ENCODE measurements around the gene TOMM34. TPM values are rescaled to one million over a fixed set of nuclear protein-coding genes. Genes with fewer than 3 reads are reported as not detected.

Gene TOMM34
- total RNA-seq, 1 donor from 2014 or later: 22.3 TPM

- intact Hi-C loops (cut with micrococcal nuclease): loop anchor here (1.0 to 10.0 kb wide), 9 partner anchors 55 to 1719 kb away; partner anchors contain the start of genes ADA, OSER1, PABPC1L and PCIF1
These were observed 5.4 kb upstream of the TOMM34 start for GRCh38 chr20:44965651-44966029.

DNA sequence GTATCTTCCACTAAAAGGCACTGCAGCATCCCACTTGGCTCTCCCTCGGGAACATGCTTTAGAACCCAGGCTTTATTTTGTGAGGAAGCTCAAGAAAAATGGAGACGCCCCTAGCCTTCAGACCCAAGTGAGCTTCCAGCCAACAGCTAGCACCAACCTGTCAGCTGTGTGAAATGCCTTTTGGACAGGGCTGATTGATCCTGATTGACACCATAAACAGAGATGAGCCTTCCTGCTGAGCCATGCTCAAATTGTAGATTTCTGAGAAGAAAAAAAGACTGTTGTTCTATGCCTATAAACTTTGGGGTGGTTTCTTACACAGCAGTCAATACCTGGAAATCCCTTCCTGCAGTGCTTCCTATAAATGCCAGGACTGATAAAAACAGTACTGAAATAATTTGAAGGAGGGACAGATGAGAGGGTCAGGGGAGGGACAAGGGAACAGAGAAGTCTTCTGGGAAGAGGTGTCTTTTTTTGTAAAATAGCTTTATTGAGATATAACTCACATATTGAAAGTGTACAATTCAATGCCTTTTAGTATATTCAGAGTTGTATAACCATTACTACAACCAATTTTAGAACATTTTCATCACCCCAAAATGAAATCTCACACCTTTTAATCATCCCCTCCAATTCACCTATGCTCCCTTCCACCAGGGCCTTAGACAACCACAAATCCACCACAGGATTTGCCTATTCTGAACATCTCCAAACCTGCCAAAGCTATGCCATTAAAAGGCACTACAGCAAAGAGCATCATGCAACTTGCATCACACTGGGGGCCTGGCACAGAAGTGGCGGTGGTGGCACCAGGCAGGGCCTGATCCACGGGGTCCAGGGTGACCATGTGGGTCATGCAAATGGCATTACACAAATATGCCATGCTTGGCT lies 3.4 kb upstream of the TOMM34 start:
- intact Hi-C loops (cut with micrococcal nuclease): loop anchor here (5.0 to 10.0 kb wide), 2 partner anchors 134 to 1721 kb away; partner anchors contain the start of gene TP53RK

- intact Hi-C loops (cut with micrococcal nuclease): loop anchor here (5.0 to 10.0 kb wide), 2 partner anchors 135 to 1722 kb away; partner anchors contain the start of gene TP53RK
These were observed 2.3 kb upstream of the TOMM34 start for GRCh38 chr20:44962483-44962882.

DNA sequence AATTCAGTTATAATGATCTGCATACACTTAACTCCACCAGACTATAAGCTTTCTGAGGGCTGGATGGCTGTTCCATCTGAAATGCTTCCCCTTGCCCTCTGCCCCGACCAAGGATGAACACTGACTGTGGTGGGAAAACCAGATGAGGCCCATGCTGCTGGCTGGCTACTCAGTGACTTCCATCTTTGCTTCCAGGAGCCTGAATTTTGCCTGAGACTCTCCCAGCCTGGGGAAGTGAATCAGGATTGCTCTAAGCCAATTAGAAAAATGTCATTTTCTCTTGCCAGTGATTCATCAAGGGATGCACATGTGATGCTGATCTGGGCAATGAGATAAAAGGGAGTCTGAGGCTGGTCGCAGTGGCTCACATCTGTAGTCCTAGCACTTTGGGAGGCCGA lies 1.7 kb upstream of the TOMM34 start:
- intact Hi-C loops (cut with micrococcal nuclease): loop anchor here (2.0 to 10.0 kb wide), 3 partner anchors 135 to 1723 kb away; partner anchors contain the start of genes DNTTIP1, TP53RK and WFDC3

DNA sequence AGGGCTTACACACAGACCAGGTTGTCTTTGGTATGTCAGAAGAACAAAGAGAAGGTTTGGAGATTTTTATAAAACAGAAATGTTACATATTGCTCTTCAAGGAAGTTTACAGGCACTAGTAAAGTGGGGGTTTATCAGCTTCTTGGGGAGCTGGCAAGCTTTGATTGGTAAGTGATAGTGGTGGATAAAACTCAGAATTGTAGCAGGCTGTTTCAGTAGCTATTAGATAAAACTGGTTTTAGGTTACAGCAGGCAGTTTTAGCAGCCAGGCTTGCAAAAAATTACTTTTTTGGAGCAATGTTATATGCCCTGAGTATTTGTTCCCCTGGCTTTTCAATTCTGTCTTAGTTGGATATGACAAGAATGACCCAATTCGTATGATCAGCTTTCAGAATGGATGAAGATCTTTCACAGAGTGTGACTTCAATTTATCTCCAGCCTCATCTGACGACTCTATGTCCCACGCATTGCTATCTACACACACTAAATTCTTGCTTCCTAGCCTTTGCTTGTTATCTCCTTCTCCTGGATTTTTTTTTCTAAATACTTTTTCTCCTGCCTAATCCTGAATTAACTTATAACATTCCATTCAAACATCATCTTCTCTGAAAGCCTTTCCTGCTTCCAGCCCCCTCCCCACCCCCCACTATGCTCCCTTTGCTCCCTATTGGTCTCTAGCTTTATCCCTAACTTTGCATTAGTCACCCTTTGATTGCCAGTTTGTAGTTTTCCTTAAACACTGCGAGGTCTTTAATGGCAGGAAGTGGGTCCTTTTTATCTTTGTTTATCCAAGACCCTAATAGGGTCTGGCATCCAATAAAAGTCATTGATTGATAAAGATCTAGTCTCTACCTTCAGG lies 1.0 kb upstream of the TOMM34 start:
- intact Hi-C loops (cut with micrococcal nuclease): loop anchor here (2.0 to 10.0 kb wide), 3 partner anchors 136 to 1724 kb away; partner anchors contain the start of genes DNTTIP1, TP53RK and WFDC3

DNA sequence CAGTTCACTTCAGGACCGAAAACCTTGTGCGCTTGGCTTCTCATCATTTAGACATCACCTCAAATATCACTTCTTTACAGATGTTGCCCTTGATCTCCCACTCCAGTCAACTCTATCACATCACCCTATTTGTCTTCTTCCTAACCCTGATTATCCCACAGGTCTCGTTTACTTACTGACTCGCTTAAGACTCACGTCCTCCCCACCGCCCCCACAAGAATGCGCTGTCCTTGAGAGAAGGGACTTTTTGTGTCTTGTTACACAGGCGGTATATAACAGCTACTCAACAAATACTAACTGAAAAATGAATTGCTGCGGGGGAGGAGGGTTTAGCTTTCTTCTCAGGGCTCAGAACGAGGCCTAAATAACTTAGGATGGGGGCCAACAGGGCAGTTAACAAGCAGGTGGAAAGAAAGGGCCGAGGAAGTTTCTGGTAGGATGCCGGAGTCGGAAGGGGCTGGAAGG lies 527 bp downstream of the TOMM34 start:
- intact Hi-C loops (cut with micrococcal nuclease): loop anchor here (1.0 to 10.0 kb wide), 11 partner anchors 8 to 1725 kb away; partner anchors contain the start of genes DNTTIP1, ELMO2, PABPC1L and TP53RK

- intact Hi-C loops (cut with micrococcal nuclease): loop anchor here (1.0 to 5.0 kb wide), 2 partner anchors 8 to 33 kb away; no protein-coding TSS in a partner anchor
These were observed 1.0 kb downstream of the TOMM34 start for GRCh38 chr20:44959082-44959637.

- intact Hi-C loops (cut with micrococcal nuclease): loop anchor here (5.0 kb wide), 1 partner anchor 34 kb away; no protein-coding TSS in a partner anchor
These were observed 1.9 kb downstream of the TOMM34 start for GRCh38 chr20:44958276-44958675.

DNA sequence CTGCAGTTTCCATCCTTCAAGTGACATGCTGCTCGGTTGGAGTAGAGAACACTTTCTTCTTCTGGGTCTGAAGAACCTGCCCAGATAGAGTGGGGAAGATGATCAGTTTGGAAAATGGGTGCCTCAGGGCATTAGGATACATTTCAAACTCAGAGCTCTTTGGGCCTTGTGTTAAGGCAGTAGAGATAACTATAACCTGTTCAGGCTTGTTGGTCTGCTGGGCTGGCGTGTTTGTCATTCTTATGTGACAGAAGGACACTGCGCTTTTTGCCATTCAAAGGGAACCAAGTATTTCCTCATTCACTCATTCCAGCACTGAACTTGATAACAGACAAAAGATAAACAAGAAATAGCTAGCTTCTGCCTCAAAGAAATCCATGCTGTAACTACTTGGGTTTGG lies 3.8 kb downstream of the TOMM34 start:
- intact Hi-C loops (cut with micrococcal nuclease): loop anchor here (5.0 kb wide), 1 partner anchor 36 kb away; no protein-coding TSS in a partner anchor

- intact Hi-C loops (cut with micrococcal nuclease): loop anchor here (5.0 kb wide), 1 partner anchor 37 kb away; no protein-coding TSS in a partner anchor
These were observed 4.9 kb downstream of the TOMM34 start for GRCh38 chr20:44955270-44955669.

DNA sequence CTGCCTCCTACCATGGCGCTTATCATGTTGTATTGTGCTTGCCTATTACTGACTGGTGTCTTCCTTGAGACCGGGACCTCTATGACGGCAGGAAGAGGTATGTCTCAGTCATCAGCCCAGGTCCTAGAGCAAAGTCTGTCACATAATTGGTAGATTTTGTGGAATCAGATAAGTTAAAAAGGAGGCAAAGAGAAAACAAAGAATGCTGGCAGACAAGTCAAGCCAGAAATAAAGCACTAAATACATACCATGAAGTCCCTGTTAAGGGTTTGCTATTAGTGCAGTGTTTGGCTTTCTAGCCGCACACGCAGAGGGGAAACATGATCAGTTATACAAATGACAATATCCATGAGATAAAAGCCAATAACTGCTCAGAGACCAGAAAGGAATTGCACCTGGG lies 6.0 kb downstream of the TOMM34 start:
- intact Hi-C loops (cut with micrococcal nuclease): no loop called here

DNA sequence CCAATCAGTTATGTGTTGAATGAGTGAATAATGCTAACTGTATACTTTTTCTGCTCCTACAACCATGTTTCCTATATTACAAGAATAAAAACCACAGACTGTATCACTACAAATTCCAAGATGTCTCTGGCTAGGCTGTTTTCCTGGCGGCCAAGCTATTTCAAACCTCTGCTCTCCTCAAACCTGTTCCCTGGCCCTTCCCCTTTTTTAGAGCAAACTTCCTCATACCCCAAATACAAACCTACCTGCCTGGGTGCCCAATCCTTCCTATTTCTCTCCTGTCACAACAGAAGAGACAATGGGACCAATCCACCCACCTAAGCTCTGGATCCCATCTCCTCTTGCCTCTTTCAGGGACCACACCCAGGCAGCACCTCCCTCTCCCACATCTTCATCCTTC lies 7.5 kb downstream of the TOMM34 start:
- intact Hi-C loops (cut with micrococcal nuclease): no loop called here

DNA sequence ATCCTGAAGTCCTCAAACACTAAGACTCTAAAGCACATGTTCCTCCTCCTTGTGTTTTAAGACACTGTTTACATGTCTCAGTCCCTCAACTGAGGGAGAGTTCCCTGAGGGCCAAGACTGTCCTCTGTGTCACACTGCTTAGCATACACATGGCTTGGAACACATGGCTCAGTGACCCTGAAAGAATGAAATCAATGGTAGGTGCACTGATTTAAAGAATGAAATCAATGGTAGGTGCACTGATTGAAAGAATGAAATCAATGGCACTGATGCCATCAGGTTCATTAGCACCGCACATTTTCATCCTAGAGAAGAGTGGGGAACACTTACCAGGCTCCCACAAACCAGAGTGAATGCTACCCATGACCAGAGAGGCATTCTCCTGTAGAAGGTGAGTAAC lies 9.8 kb downstream of the TOMM34 start:
- intact Hi-C loops (cut with micrococcal nuclease): no loop called here

- intact Hi-C loops (cut with micrococcal nuclease): no loop called here
These were observed 11.7 kb downstream of the TOMM34 start for GRCh38 chr20:44948513-44948912.

GRCh38 chr20:44948107-44948506 lies 12.1 kb downstream of the TOMM34 start:
- intact Hi-C loops (cut with micrococcal nuclease): no loop called here

GRCh38 chr20:44946271-44946852 lies 13.8 kb downstream of the TOMM34 start:
- intact Hi-C loops (cut with micrococcal nuclease): no loop called here

GRCh38 chr20:44945261-44945660 lies 14.9 kb downstream of the TOMM34 start:
- intact Hi-C loops (cut with micrococcal nuclease): no loop called here

GRCh38 chr20:44943828-44944227 lies 16.4 kb downstream of the TOMM34 start:
- intact Hi-C loops (cut with micrococcal nuclease): no loop called here

- intact Hi-C loops (cut with micrococcal nuclease): no loop called here
These were observed 17.8 kb downstream of the TOMM34 start for GRCh38 chr20:44942264-44942973.

Measured in T-helper 1 cell treated with Interleukin-12 subunit alpha and Interleukin-12 subunit beta and Interleukin-4 antibody, amounts not matched to agents 30 ng/mL and 1 ng/mL, for 36 hours (primary cell).